BLaER1 (cell line): ENCODE measurements around the gene PDLIM5.

Source experiments
- H3K27ac ChIP-seq: shearing (Covaris generic); formaldehyde crosslinking; 2 replicates; pipeline ENCODE4 v1.8.1; 2022
- H3K27me3 ChIP-seq: shearing (Covaris generic); formaldehyde crosslinking; 2 replicates; pipeline ENCODE4 v1.8.1; 2022
- H3K36me3 ChIP-seq: shearing (Covaris generic); formaldehyde crosslinking; 2 replicates; pipeline ENCODE4 v1.8.1; 2022
- H3K4me1 ChIP-seq: shearing (Covaris generic); formaldehyde crosslinking; 2 replicates; pipeline ENCODE4 v1.8.1; 2022
- H3K4me2 ChIP-seq: shearing (Covaris generic); formaldehyde crosslinking; 2 replicates; pipeline ENCODE4 v1.8.1; 2022
- H3K4me3 ChIP-seq: shearing (Covaris generic); formaldehyde crosslinking; 2 replicates; pipeline ENCODE4 v1.8.1; 2022
- H3K9ac ChIP-seq: shearing (Covaris generic); formaldehyde crosslinking; 2 replicates; pipeline ENCODE4 v1.8.1; 2022
- H3K9me3 ChIP-seq: shearing (Covaris generic); formaldehyde crosslinking; 2 replicates; pipeline ENCODE4 v1.8.1; 2022
- H4K20me1 ChIP-seq: shearing (Covaris generic); formaldehyde crosslinking; 2 replicates; pipeline ENCODE4 v1.8.1; 2022
- Cebpa-rat ChIP-seq: shearing (Covaris generic); IDR thresholded peaks from 2 replicates; pipeline ENCODE4 v1.8.1; 2022

The PDLIM5 gene

GRCh38 chr4:94578195-94578594 lies 126.5 kb downstream of the PDLIM5 start:
- no peak overlapping the region for H3K4me2 ChIP-seq
- H3K9me3 ChIP-seq, result no peaks in the 10 kb centered on the region
- no peaks in the 10 kb centered on the region for H3K4me1 ChIP-seq
- H3K27me3 ChIP-seq, result no peaks in the 10 kb centered on the region
- no peak overlapping the region for H3K9ac ChIP-seq
- no peak overlapping the region for H3K27ac ChIP-seq
- H4K20me1 ChIP-seq, result no peaks in the 10 kb centered on the region
- no peak overlapping the region for H3K4me3 ChIP-seq
- no peaks in the 10 kb centered on the region for H3K36me3 ChIP-seq
- TF ChIP-seq Cebpa-rat, result no peak

DNA sequence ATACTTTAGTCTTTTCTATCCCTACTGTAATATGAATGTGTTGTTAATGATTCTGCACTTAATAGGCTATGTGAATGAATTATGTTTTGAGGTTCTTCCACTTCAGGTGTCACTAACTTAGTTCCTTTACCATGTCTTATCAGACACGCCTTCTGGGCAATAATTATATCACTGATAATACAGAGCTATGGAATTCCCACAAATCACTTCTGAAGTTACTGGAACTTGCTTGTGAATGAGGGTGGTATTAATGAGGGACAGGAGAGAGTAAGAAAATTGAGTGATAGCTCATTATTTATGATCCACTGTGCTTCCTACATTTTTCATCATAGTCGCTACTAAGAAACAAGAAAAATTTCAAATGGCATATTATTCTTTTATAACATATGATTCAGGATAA lies 130.0 kb downstream of the PDLIM5 start:
- Histone ChIP-seq H4K20me1 (no peaks in the 10 kb centered on the region), H3K9me3 (no peaks in the 10 kb centered on the region), H3K4me2 (no peak overlapping the region), H3K9ac (no peak overlapping the region), H3K27ac (no peak overlapping the region), H3K4me1 (no peaks in the 10 kb centered on the region), H3K27me3 (no peaks in the 10 kb centered on the region), H3K36me3 (no peaks in the 10 kb centered on the region), H3K4me3 (no peak overlapping the region)
- TF ChIP-seq Cebpa-rat, result no peak

DNA sequence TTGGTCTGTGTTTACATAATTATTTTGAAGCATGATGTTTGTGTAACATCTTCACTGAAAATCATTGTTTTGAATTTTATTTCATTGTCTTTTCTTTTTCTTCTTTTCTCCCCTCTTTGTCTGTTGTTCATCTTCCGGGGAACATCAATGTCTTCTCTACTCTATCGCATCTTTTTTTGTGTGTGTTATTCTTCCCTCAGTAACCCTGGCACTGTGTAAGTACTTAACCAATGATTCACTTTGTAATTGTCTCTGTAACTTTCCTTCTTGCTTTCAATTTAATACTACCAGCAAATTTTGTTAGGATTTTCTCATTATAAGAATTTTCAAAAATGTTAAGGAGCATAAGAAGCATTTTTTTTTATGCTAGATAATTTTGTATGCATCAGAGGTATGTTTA lies 130.8 kb downstream of the PDLIM5 start:
- no peak overlapping the region for H3K9ac ChIP-seq
- no peaks in the 10 kb centered on the region for H3K9me3 ChIP-seq
- no peak overlapping the region for H3K27ac ChIP-seq
- H3K27me3 ChIP-seq, result no peaks in the 10 kb centered on the region
- no peak for TF ChIP-seq Cebpa-rat
- no peaks in the 10 kb centered on the region for H3K36me3 ChIP-seq
- H3K4me2 ChIP-seq, result no peak overlapping the region
- H4K20me1 ChIP-seq, result no peaks in the 10 kb centered on the region
- no peaks in the 10 kb centered on the region for H3K4me1 ChIP-seq
- no peak overlapping the region for H3K4me3 ChIP-seq

- Histone ChIP-seq H3K36me3 (no peaks in the 10 kb centered on the region), H4K20me1 (no peaks in the 10 kb centered on the region), H3K9ac (no peak overlapping the region), H3K4me2 (no peak overlapping the region), H3K27me3 (no peaks in the 10 kb centered on the region), H3K27ac (no peak overlapping the region), H3K4me3 (no peak overlapping the region), H3K4me1 (no peaks in the 10 kb centered on the region), H3K9me3 (no peaks in the 10 kb centered on the region)
- no peak for TF ChIP-seq Cebpa-rat
These were observed 132.3 kb downstream of the PDLIM5 start for GRCh38 chr4:94583914-94584641.

DNA sequence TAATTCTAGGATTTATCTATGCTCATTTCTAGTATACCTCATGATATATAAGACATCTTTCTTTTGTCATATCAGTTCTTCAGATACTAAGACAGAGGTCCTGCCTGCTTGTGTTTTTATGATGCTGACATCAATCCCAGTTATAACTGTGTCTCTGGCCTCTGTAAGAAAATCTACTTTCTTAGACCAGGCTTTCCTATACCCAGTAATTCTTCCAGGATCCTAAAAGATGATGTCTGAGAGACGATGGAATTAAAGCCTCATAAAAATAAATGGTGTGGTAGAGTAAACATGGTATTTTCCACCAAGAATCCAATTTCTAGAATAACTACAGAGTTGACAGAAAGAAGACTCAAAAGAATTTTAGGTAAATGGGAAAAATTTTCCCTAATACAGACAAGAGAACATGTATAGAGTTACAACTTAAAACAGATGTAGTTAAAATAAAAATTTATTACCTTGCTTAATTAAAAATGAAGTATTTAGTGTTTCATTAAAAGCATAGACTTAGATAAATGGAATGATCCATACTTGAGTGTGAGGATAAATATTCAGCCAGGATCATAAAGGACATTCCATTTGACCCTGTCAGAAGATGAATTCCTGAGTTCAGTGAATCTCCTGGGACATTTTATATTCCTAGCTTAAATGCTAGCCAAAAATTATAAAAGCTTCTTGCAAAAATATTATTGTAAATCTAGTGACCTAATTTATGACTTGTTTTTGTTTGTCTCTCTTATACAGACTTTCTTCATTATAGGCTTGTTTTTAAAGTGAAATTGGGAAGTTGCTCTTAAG lies 137.4 kb downstream of the PDLIM5 start:
- no peaks in the 10 kb centered on the region for H3K36me3 ChIP-seq
- no peaks in the 10 kb centered on the region for H4K20me1 ChIP-seq
- no peak overlapping the region for H3K4me3 ChIP-seq
- H3K4me2 ChIP-seq, result no peak overlapping the region
- no peaks in the 10 kb centered on the region for H3K27me3 ChIP-seq
- no peaks in the 10 kb centered on the region for H3K9me3 ChIP-seq
- TF ChIP-seq Cebpa-rat, result no peak
- H3K9ac ChIP-seq, result no peak overlapping the region
- H3K27ac ChIP-seq, result no peak overlapping the region
- no peaks in the 10 kb centered on the region for H3K4me1 ChIP-seq

DNA sequence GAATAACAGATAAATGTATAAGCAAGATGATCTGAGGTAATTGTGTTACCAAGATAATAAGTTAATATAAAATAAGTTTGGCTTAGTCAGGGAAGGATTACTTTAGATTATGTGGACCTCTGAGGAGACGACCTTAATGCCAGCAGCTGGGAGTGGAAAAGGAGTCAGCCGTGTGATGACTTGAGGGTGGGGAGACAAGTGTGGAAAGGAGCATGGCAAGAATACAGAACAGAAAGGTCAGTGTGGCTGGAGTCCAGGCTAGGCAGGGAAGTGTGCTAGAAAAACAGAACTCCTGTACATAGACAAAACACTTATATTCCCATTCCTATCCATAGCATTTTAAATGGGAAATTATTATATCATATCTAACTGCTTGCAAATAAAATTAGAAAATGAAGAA lies 138.8 kb downstream of the PDLIM5 start:
- Histone ChIP-seq H3K4me3 (no peak overlapping the region), H4K20me1 (no peaks in the 10 kb centered on the region), H3K36me3 (no peaks in the 10 kb centered on the region), H3K4me1 (no peaks in the 10 kb centered on the region), H3K9ac (no peak overlapping the region), H3K9me3 (no peaks in the 10 kb centered on the region), H3K4me2 (no peak overlapping the region), H3K27me3 (no peaks in the 10 kb centered on the region), H3K27ac (no peak overlapping the region)
- TF ChIP-seq Cebpa-rat, result no peak

DNA sequence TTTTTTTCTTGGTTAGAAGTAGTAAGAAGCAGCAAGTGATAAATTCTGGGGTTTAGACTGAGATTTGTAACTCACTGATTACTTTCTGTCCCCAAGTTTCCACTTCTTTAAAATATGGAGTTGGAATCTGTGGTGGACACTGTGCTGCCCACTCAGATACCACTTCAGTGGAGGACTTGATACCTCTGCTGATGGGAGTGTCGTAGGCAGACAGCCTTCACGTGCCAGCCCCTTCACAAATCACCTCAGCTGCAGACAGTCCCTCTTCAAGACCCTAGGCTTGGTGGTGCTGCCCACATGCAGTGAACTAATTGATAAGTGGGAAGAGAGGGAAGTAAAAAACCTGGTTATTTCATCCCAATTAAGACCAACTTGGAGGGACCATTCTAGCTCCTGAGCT lies 139.5 kb downstream of the PDLIM5 start:
- H3K4me1 ChIP-seq, result no peaks in the 10 kb centered on the region
- TF ChIP-seq Cebpa-rat, result no peak
- no peak overlapping the region for H3K4me2 ChIP-seq
- no peaks in the 10 kb centered on the region for H3K27me3 ChIP-seq
- no peak overlapping the region for H3K27ac ChIP-seq
- H4K20me1 ChIP-seq, result no peaks in the 10 kb centered on the region
- no peaks in the 10 kb centered on the region for H3K9me3 ChIP-seq
- no peaks in the 10 kb centered on the region for H3K36me3 ChIP-seq
- H3K9ac ChIP-seq, result no peak overlapping the region
- no peak overlapping the region for H3K4me3 ChIP-seq

DNA sequence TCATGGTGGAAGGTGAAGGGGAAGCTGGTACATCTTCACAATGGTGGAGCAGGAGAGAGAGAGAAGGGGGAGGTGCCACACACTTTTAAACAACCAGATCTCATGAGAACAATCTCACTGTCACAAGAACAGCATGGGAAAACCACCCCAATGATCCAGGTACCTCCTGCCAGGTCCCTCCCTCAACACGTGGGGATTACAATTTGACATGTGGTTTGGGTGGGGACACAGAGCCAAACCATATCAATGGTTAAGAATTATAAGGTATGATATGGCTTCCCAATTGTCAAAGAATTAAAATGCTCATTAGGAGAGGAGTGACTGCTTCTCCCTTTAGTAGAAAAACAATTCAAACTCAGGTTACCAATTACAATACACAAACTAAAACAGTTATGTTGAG lies 143.3 kb downstream of the PDLIM5 start:
- Histone ChIP-seq H3K4me3 (no peak overlapping the region), H3K27me3 (no peaks in the 10 kb centered on the region), H3K4me2 (no peak overlapping the region), H3K9ac (no peak overlapping the region), H3K36me3 (no peaks in the 10 kb centered on the region), H3K4me1 (no peaks in the 10 kb centered on the region), H4K20me1 (no peaks in the 10 kb centered on the region), H3K9me3 (no peaks in the 10 kb centered on the region), H3K27ac (no peak overlapping the region)
- TF ChIP-seq Cebpa-rat, result no peak

DNA sequence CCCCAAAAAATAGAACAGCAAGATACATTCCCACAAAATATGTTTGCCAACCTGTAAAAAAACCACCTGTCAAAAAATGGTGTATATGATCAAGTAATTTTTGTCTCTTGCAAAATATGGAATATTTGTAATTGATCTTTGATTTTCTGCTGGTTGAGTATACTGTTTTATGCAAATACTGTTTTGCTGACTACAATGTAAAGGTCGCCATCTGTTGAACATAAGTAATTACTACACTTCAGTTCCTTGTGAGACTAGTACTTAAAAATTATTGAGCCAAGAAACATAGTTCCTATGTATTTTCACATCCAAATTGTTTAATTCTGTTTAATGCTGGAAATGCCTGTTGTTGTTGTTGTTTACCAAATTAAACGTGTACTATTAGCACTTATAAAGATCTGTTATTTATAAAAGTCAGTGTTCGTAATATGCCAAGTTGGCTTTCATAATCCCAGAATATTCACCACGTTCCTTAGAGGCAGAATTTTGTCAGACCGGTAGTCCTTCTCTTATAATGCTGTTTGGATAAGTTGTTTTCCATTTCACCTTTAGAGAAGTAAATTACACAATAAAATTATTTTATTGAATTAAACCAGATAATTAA lies 144.2 kb downstream of the PDLIM5 start:
- H3K4me3 ChIP-seq, result no peak overlapping the region
- no peaks in the 10 kb centered on the region for H3K36me3 ChIP-seq
- no peaks in the 10 kb centered on the region for H4K20me1 ChIP-seq
- H3K27me3 ChIP-seq, result no peaks in the 10 kb centered on the region
- H3K4me2 ChIP-seq, result no peak overlapping the region
- no peak for TF ChIP-seq Cebpa-rat
- no peaks in the 10 kb centered on the region for H3K9me3 ChIP-seq
- H3K4me1 ChIP-seq, result no peaks in the 10 kb centered on the region
- no peak overlapping the region for H3K27ac ChIP-seq
- no peak overlapping the region for H3K9ac ChIP-seq

DNA sequence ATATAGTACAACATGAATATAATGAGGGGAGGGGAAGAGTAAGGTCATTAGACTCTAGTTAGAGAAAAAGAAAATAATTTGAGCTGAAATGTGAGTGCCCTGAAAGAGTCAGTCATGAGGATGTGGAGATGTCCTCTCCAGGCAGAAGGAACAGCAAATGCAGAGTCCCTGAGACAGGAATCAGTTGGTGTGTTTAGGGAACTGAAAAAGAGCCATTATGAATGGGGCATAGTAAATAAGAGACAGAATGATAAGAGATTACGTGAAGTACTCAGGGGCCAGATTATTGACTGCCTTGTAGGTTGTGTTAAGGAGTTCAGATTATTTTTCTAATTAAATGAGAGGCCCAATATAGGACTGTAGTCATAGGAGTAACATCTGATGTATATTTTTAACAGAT lies 147.0 kb downstream of the PDLIM5 start:
- Histone ChIP-seq H3K9me3 (no peaks in the 10 kb centered on the region), H3K4me1 (no peaks in the 10 kb centered on the region), H3K9ac (no peak overlapping the region), H3K4me3 (no peak overlapping the region), H3K27ac (no peak overlapping the region), H4K20me1 (no peaks in the 10 kb centered on the region), H3K4me2 (no peak overlapping the region), H3K27me3 (no peaks in the 10 kb centered on the region), H3K36me3 (no peaks in the 10 kb centered on the region)
- no peak for TF ChIP-seq Cebpa-rat
